Adrenal gland (tissue), 12 donors: ENCODE measurements around the gene NUDT21. TPM values are rescaled to one million over a fixed set of nuclear protein-coding genes. Genes with fewer than 3 reads are reported as not detected.

Experiments
- DNase-seq, 7 donors: peaks; one replicate each; pipeline ENCODE4 v3.0.0-alpha.2; 2019 to 2020
- H3K27ac ChIP-seq, 5 donors: fragments of 200-600 bp; sonication (generic) in 4 of 5; 1 replicate in 3 of 5; 2 replicates in 2 of 5; pipeline versions ENCODE4 v1.5.1 to v1.8.0; 2016 to 2020; ENCODE audit warnings: mild to moderate bottlenecking in 1 of 5
- H3K27me3 ChIP-seq: fragments of 200-600 bp; 2 replicates; pipeline ENCODE4 v1.8.0; 2021
- H3K36me3 ChIP-seq, 2 donors: fragments of 200-600 bp; replicated peaks in 1 of 2; 1 replicate in 1 of 2; 2 replicates in 1 of 2; pipeline versions ENCODE4 v1.5.1 to v1.8.0; 2018 to 2022
- H3K4me1 ChIP-seq, 2 donors: fragments of 200-600 bp; replicated peaks in 1 of 2; 1 replicate in 1 of 2; 2 replicates in 1 of 2; pipeline versions ENCODE4 v1.5.1 to v1.8.0; 2018 to 2021
- H3K4me3 ChIP-seq, 4 donors: fragments of 200-600 bp; sonication (generic) in 3 of 4; one replicate each; pipeline ENCODE4 v1.5.1; 2016 to 2018
- H3K9me3 ChIP-seq, 3 donors: fragments of 200-600 bp; sonication (generic) in 1 of 3; replicated peaks in 1 of 3; 1 replicate in 2 of 3; 2 replicates in 1 of 3; pipeline versions ENCODE4 v1.5.1 to v1.8.0; 2016 to 2021
- POLR2A ChIP-seq, 2 donors: fragments of 450-650 bp; IDR thresholded peaks; one replicate each; pipeline ENCODE4 v1.6.1; 2017; ENCODE audit warnings: antibody characterized with exemption in 2 of 2, mild to moderate bottlenecking in 2 of 2, moderate library complexity in 1 of 2
- WGBS, 4 donors: extraction: QIAGEN DNeasy Blood & Tissue Kit in 2 of 4; methylation state at CpG; one replicate each; pipeline versions ENCODE4 v1.1.5 to v1.1.7; 2013 to 2017; 5-methylcytosine and 5-hydroxymethylcytosine counted together
- intact Hi-C, 2 donors: fragments of 100-400 bp; cut with DNase I; formaldehyde crosslinking; loops; one replicate each; pipeline versions ENCODE4 v1.14.1 to v1.15.0; 2022 to 2023
- polyA plus RNA-seq, 3 donors: library from polyadenylated mRNA; stranded (reverse); fragments of 200-250 nt in 2 of 3; fragments of 350-450 nt in 1 of 3; fragmentation: Illumina TruSeq in 1 of 3; extraction: RNeasy Lipid Tissue Mini Kit (QIAGEN cat#74804) in 1 of 3; gene quantifications; one replicate each; pipeline ENCODE4 v1.2.3, GENCODE V29; 2013 to 2014
- total RNA-seq, 9 donors: library from RNA; depleted of rRNA in 4 of 9; stranded (reverse); fragments of >200 nt in 4 of 9; fragments of 120-200 nt in 1 of 9; fragmentation: NEBNext Ultra II Directional in 1 of 9; extraction: Animal tissue kit (Norgen Biotek cat#: 25700) in 1 of 9; gene quantifications; one replicate each; pipeline versions ENCODE4 v1.1.0 to v1.2.4, GENCODE V29; 2013 to 2023
- TF ChIP-seq, protein P1 (sequence below), 6 experiments: fragments of 450-650 bp in 4 of 6; fragments of 200-600 bp in 2 of 6; sonication (generic) in 1 of 6; IDR thresholded peaks; 1 replicate in 5 of 6; 2 replicates in 1 of 6; pipeline versions ENCODE4 v1.5.1 to v1.8.0; 2016 to 2021; ENCODE audit warnings: antibody characterized with exemption in 6 of 6, mild to moderate bottlenecking in 2 of 6, moderate library complexity in 1 of 6
- donor health status: healthy with polysubstance abuse.
- donor health status: Bipolar disorder and iron deficiency.
- donor health status: DM: yes; HTN: yes; CAD: no.
- donor health status: DM: no; HTN: no; CAD: no.
- donor health status: DM: no; HTN: no; CAD: no.
- donor health status: DM: yes; HTN: yes; CAD: no.

The NUDT21 gene
- total and polyA plus RNA-seq, 12 donors = 20.1 to 113 (median 77.1) TPM

DNA sequence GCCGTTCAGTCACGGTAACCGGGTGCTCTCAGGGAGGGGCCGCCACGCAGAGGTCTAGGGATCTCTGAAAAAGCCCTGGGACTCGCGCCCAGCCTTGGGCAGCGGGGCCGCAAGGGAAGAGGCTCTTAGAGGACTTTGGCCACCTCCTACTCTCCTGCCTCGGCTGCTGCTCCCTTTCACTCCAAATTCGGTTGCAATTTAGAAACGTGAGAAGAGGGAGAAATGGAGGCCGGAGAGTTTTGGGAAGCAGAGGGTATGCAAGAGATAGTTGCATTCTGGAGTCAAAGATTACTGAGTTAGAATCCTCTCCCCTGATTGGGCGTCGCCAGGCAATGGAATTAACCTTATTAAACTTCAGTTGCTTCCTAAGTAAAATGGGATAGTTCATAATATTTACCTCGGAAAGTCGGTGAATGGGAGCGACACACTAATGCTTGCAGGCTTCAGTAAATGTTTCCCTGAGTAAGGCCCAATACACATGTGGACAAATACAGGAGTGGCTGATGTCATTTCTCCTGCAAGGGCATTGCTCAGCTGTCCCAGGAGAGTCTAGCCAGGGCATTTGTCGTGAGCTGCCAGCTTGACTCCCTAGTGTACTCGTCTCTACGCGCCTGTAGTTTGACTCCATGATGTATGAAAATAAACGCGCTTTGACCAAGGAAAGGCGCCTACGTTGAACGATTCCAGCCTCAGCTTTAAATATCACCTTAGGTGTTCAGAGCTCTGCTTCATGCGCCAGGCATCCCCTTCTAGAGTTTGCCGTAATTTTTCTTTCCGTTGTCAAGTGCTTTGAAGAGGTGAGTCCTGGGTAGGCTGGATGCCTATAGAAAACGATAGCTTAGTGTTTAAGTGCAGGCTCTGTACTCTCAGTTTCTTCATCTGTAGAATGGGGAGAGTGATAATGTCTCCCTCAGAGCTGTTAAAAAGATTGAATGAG lies 889 bp upstream of the NUDT21 start:
- DNase-seq = peak; percentile 55 to 86 (median 81)
- Histone ChIP-seq H3K4me3 (peak overlapping the region; percentile 62 to 98 (median 89)), H3K27me3 (no peaks in the 10 kb centered on the region), H3K4me1 (peaks cover 15 to 40% of the 10 kb centered on the region in 2 donors), H3K9me3 (no peaks in the 10 kb centered on the region), H3K27ac (peak overlapping the region; percentile 76 to 93 (median 88)), H3K36me3 (peaks cover 0 to 34% of the 10 kb centered on the region in 2 donors)
- WGBS, 4 donors = 5 to 17% (median 6%) methylated on average over 22 to 31 of the region's 31 CpGs
- intact Hi-C loops = no loop called here
- TF ChIP-seq, protein P1, sequence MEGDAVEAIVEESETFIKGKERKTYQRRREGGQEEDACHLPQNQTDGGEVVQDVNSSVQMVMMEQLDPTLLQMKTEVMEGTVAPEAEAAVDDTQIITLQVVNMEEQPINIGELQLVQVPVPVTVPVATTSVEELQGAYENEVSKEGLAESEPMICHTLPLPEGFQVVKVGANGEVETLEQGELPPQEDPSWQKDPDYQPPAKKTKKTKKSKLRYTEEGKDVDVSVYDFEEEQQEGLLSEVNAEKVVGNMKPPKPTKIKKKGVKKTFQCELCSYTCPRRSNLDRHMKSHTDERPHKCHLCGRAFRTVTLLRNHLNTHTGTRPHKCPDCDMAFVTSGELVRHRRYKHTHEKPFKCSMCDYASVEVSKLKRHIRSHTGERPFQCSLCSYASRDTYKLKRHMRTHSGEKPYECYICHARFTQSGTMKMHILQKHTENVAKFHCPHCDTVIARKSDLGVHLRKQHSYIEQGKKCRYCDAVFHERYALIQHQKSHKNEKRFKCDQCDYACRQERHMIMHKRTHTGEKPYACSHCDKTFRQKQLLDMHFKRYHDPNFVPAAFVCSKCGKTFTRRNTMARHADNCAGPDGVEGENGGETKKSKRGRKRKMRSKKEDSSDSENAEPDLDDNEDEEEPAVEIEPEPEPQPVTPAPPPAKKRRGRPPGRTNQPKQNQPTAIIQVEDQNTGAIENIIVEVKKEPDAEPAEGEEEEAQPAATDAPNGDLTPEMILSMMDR (IDR thresholded peaks at IDR 0.05) = no peak
- peak in 1 of 2 donors; percentile 66 for TF ChIP-seq POLR2A (IDR thresholded peaks at IDR 0.05)

DNA sequence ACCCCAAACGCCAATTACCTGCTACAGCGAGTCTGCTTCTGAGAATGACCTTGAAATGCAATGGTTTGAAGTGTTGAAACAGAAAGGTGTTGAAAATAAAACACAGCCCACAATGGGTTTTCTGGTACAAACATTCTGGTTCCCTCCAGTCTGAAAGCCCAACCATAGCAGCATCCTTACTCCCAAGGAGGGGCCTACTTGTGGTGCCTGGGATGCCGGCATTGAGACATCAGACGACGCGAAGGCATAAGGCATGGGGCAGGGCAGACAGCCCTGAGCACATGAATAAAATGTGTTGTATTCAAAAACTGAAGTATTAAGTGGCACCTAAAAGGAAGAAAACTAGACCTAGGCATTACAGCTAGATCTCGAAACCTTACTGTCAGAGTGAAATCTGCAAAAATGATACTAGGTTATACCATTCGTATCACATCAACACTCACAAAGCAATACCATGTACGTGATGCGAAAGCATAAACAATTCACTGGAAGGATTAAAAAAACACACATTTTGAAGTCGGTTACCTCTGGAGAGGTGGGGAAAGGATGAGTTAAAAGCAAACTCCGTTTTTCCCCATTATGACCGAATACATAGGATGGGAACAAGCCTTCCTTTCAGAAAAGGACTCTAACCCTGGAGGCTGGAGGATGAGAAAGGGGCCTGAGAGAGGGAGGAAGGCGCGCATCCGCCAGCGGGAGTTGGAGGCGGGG lies 702 bp downstream of the NUDT21 start:
- Histone ChIP-seq H3K9me3 (no peaks in the 10 kb centered on the region), H3K27me3 (no peaks in the 10 kb centered on the region), H3K27ac (peak overlapping the region; percentile 23 to 93 (median 88)), H3K4me3 (peak overlapping the region; percentile 20 to 98 (median 89)), H3K36me3 (peaks cover 0 to 18% of the 10 kb centered on the region in 2 donors), H3K4me1 (peaks cover 15 to 40% of the 10 kb centered on the region in 2 donors)
- intact Hi-C loops = no loop called here
- no peak for DNase-seq
- TF ChIP-seq, protein P1 (IDR thresholded peaks at IDR 0.05) = no peak
- no peak for TF ChIP-seq POLR2A (IDR thresholded peaks at IDR 0.05)
- 5 to 6% (median 6%) methylated on average over 18 of the region's 18 CpGs for WGBS, 4 donors

DNA sequence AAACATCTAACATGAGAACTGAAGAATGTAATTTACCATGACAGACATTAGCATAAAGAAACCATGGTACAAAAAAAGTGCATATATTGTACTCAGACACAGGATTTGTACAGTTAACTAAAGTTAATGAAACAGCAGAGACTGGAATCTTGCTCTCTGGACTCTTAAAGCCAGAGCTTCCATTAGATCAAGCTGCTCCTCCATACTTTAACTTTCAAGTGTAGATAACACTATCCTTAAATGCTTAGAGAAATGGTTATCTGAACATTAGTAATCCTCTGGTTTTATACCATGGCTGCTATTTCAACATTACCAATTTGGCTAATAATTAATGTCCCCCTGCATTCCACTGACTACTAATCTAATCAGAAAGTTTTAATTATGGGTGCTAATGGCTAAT lies 3.1 kb downstream of the NUDT21 start:
- H3K36me3 ChIP-seq = peaks cover 0 to 12% of the 10 kb centered on the region in 2 donors
- TF ChIP-seq POLR2A (IDR thresholded peaks at IDR 0.05) = no peak
- TF ChIP-seq, protein P1 (IDR thresholded peaks at IDR 0.05) = no peak
- intact Hi-C loops = no loop called here
- H3K27ac ChIP-seq = no peak overlapping the region
- H3K4me1 ChIP-seq = peaks cover 15 to 37% of the 10 kb centered on the region in 2 donors
- H3K27me3 ChIP-seq = no peaks in the 10 kb centered on the region
- H3K9me3 ChIP-seq = no peaks in the 10 kb centered on the region
- H3K4me3 ChIP-seq = no peak overlapping the region
- DNase-seq = no peak

DNA sequence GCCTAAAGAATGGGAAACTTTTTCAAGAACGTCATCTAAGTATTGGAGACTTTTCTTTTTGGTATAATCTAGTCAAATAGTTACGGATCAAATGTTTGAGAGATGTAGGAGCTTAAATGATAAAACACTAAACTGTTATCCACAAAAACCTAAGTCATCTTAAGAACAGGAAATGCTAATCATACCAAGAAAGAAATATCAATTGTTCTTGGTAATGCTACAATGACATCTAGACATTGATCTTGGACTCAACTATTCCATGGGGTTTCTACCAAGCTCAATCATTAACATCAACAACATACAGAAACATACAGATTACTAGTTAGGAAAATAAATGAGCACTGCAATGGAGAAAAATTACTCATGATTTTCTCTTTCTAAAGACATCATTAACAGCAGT lies 3.8 kb downstream of the NUDT21 start:
- WGBS, 4 donors = 38 to 93% (median 63%) methylated on average over 2 of the region's 2 CpGs
- H3K4me1 ChIP-seq = peaks cover 11 to 30% of the 10 kb centered on the region in 2 donors
- H3K36me3 ChIP-seq = peaks cover 0 to 16% of the 10 kb centered on the region in 2 donors
- H3K27ac ChIP-seq = no peak overlapping the region
- DNase-seq = no peak
- intact Hi-C loops = no loop called here
- H3K9me3 ChIP-seq = no peaks in the 10 kb centered on the region
- no peak overlapping the region for H3K4me3 ChIP-seq
- no peak for TF ChIP-seq POLR2A (IDR thresholded peaks at IDR 0.05)
- TF ChIP-seq, protein P1 (IDR thresholded peaks at IDR 0.05) = no peak
- H3K27me3 ChIP-seq = no peaks in the 10 kb centered on the region
